NCI-H2196 (cell line): ENCODE results near the gene MRPL32.

Source experiments
- DNase-seq: peaks from one replicate; lab custom pipeline; 2025; ENCODE audit not compliant: unreplicated experiment; lab: John Stamatoyannopoulos, UW

The MRPL32 gene

DNA sequence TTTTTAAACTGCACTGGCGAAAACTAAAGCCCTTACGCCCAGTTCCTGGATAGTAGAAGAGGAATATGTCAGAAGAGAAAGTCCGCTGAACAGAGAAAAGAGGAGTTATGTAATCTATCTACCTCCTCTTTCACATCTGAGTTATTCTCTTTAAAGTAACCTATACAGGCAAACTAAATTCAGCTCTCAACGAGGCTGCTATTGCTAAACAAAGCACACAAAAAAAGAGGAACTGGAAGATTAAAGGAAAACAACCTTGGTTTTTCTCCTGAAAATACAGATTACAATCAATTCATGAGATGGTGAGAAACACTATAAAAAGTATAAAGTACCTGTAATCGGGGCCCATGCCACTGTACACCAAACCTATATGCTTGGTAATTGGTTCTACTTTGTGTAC, 6.0 kb upstream of the MRPL32 start:
- no peak for DNase-seq

DNA sequence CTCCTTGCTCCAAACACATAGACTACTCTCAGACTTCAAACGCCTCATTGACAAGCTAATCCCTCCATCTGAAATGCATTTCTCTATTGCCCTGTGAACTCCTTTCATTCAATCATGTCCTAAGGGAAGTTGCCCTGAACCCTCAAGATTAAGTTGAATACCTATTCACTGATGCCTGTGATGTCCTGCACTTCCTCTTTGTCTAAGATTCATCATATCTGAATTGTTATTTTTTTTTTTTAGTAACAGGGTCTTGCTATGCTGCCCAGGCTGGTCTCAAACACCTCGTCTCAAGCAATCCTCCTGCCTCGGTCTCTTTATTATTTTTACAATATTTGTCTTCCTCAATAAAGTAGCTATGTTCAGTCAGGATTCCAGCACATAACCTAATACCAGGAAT, 3.4 kb upstream of the MRPL32 start:
- no peak for DNase-seq

DNA sequence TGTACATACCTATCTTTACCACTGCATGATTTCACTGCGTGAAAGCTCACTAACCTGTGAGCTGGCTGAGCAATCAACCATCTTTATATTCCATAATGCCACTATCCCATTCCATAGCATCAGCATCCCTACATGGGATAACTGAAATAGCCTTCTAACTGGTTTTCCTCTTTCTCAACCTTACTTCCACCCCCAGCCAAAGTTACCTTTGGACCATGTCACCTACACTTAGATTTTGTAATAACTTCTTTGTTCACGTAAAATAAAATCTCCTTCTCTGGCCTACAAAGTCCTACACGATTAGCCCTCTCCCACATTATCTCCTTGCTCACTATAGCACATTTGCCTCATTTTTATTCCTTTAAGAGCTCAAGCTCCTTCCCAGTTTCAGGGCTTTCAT, 2.7 kb upstream of the MRPL32 start:
- DNase-seq = no peak

DNA sequence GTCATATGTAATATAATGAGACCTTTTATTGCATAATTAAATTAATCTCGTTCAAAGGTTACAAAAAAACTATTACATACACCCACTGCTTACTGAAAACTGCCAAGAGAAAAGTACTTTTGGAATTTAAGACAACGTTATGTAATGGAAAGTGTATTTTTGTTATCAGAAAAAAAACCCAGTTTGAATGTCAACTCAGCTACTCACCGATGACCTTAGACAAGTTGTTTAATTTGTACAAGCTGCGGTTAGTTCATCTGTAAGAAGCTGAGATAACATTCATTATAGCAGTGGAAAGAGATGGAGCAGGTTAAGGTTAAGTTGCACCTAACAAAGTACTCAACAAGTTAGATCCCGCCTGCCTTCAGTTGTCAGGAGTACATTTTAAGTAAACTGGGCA, 1.3 kb upstream of the MRPL32 start:
- no peak for DNase-seq

DNA sequence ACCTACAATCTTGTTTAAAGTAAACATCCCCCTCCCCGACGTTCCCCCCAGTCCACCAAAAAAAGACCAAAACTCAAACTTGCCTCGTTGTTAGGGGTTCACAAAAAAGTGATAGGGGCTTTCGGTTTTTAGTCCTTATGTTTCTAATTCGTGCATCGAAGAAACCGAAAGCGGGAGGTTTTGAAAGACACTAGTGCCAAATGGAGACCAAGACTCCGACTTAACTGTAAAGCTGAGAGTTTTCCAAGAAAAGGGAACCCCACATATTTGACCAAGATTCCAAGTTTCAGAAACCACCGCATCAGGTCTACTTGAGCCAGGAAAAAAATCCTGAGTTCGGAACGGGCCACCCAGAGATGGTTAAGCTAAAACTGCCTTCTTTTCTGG, 736 bp upstream of the MRPL32 start:
- no peak for DNase-seq

DNA sequence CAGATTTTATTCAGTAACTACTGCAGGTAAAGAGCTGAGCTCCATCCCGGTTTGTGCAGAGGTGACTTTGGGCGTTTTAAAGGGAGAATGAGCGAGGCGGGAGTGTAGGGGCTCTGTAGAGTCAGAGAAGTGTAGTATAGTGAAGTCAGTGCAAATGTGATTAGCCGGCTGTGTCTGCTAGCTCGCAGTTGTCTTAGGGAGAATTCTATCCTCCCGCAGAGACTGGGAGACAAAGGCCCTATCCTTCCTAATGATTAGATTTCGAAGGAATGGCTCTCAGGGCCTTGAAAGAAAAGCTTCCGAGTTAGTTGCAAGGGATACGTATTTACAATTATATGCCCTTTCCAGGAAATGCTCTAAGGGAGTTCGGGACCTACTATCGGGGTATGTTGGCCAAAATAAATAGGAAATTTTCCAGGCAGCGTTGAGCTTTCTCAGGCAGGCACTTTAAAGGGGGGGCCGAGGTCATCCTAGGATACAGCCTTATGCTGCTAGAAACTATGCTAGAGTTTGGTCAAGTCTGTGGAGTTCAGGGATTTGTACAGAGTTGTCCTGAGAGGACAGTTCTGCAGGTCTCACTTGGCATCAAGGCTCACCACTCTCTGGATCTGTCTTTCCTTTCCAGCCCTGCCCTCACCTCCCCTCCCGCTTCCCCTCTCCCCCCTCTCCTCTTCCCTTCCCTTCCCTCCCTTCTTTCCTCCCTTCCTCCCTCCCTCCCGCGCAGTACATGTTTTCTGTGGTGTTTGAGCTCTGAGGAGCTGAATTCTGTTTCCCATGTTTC, 825 bp downstream of the MRPL32 start:
- no peak for DNase-seq

GRCh38 chr7:42934291-42934690, 2.1 kb downstream of the MRPL32 start:
- no peak for DNase-seq

- no peak for DNase-seq
Observed at GRCh38 chr7:42935861-42936260, 3.7 kb downstream of the MRPL32 start.

GRCh38 chr7:42939457-42940240, 7.5 kb downstream of the MRPL32 start:
- no peak for DNase-seq

DNA sequence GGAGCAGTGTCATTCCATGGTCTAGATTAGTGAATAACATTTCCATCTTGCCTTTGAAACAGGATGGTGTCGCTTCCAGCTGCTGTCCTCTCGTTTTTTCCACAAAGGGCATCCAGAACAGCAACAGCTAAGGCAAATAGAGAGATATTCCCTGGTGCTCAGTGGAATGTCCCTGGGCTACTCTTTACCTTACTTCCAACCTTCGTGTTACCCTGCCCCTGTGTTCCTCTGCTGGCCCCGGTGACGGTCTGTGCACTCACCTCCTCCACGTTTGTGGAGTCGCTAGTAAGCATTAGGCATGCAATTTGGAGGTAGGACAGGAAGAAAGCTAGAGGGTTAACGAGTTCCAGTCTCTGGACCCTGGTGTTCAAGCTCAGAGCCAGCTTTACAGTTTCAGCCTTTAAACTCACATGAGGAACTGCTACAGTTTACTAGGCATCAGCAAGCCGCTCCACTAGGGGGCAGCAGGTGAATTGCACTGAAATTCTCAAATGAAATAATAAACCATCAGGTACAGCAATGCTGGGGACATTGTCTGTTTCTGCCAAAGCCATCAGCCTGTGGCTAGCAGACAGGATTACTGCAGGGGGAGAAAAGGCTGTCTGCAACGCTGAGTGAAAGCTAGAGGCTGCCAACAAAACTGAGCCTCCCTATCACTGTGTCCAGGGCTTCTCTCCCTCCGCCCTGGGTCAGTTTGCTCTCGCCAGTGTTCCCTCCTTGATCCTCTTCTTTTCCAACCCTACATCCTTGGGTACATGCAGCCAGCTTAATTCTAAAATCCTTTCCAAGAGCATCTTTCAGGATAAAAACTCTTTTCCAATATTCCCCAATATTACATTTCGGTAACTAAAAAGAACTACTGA, 9.0 kb downstream of the MRPL32 start:
- peak; percentile 77 for DNase-seq

- no peak for DNase-seq
Observed at GRCh38 chr7:42945821-42946626, 13.8 kb downstream of the MRPL32 start.

GRCh38 chr7:42946627-42946950, 14.4 kb downstream of the MRPL32 start:
- DNase-seq = no peak

GRCh38 chr7:42947521-42947920, 15.3 kb downstream of the MRPL32 start:
- DNase-seq = no peak

- no peak for DNase-seq
Observed at GRCh38 chr7:42950417-42950816, 18.2 kb downstream of the MRPL32 start.

- no peak for DNase-seq
Observed at GRCh38 chr7:42952328-42952727, 20.2 kb downstream of the MRPL32 start.

GRCh38 chr7:42953994-42954393, 21.8 kb downstream of the MRPL32 start:
- no peak for DNase-seq

GRCh38 chr7:42956062-42956461, 23.9 kb downstream of the MRPL32 start:
- DNase-seq = no peak

- no peak for DNase-seq
Observed at GRCh38 chr7:42959549-42959948, 27.4 kb downstream of the MRPL32 start.

DNA sequence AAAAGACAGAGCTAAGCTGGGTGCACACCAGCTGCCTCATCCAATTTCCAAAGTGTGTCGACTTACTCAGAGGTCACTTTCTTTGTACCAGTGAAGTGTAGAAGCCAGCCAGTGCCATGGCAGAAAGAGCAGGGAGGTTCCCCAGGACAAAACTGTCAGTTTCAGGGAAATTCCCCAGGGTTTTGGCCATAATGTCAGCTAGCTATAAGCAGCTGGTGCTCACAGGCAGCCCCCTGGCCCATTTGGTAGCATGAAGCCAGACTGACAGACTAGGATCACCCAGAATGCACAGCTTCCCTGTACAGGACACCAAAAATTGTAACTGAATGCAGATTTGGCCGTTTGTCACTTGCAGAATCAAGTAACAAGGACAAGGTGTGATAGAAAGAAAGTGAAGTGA, 28.6 kb downstream of the MRPL32 start:
- no peak for DNase-seq

DNA sequence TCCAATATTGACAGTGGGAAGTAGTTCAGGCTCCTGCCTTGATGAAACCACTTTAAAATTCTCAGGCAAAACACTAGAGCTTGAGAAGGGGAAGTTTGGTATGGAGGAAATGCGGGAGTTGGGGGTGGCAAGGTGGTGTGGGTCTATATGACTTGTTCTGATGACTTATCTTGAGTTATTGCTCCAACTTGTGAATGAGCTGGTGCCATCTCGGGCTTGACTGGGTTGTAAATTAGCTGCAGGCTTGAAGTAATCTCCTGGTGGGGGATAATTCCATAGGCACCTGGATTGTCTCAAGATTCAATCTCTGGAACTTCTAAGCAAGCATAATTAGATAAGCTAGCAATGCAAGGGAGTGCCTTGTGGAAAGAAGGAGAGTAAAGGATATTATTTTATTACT, 29.0 kb downstream of the MRPL32 start:
- DNase-seq = no peak

DNA sequence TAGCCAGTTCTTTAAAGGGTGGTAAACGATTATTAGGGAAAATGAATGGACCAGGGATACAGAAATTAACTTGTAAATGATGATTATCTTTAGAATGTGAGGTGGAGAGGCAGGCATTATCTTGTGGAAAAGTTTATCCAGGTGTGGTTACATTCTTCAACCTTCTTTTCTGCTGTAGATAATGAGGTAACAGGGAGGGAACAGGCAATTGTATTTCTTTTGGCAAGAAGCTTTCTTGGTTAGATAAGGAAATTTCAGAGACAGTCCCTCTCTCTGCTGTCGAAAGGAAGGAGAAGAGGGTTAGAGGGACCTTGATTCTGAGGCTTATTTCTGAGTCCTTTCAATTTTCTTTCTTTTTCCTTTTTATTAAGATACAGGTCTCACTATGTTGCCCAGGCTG, 32.1 kb downstream of the MRPL32 start:
- DNase-seq = no peak
